ENCODE measurements around the gene PACSIN1.

The PACSIN1 gene

DNA sequence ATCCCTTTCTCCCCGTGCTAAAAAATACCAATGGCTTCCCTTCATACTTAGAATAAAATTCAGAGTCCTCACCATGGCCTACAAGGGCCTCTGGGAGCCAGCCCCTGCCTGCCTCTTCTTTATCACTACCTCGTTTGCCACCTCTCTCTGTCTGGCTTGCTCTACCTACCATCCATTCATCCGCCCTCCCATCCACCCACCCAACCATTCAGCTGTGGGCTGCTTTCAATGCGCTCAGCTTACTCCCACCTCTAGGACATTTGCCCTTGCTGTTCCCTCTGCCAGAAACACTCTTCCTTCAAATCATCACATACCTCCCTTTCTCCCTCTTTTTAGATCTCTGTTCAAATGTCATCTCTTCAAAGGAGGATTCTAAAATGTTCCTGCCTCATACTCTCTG is 44.4 kb downstream of the PACSIN1 start:
- TF ChIP-seq, protein P1, sequence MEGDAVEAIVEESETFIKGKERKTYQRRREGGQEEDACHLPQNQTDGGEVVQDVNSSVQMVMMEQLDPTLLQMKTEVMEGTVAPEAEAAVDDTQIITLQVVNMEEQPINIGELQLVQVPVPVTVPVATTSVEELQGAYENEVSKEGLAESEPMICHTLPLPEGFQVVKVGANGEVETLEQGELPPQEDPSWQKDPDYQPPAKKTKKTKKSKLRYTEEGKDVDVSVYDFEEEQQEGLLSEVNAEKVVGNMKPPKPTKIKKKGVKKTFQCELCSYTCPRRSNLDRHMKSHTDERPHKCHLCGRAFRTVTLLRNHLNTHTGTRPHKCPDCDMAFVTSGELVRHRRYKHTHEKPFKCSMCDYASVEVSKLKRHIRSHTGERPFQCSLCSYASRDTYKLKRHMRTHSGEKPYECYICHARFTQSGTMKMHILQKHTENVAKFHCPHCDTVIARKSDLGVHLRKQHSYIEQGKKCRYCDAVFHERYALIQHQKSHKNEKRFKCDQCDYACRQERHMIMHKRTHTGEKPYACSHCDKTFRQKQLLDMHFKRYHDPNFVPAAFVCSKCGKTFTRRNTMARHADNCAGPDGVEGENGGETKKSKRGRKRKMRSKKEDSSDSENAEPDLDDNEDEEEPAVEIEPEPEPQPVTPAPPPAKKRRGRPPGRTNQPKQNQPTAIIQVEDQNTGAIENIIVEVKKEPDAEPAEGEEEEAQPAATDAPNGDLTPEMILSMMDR (IDR thresholded peaks at IDR 0.05; ENCODE audit: low read depth, low read length): no peak
- no peak overlapping the region for H3K4me3 ChIP-seq (ENCODE audit: low read depth, low read length)

DNA sequence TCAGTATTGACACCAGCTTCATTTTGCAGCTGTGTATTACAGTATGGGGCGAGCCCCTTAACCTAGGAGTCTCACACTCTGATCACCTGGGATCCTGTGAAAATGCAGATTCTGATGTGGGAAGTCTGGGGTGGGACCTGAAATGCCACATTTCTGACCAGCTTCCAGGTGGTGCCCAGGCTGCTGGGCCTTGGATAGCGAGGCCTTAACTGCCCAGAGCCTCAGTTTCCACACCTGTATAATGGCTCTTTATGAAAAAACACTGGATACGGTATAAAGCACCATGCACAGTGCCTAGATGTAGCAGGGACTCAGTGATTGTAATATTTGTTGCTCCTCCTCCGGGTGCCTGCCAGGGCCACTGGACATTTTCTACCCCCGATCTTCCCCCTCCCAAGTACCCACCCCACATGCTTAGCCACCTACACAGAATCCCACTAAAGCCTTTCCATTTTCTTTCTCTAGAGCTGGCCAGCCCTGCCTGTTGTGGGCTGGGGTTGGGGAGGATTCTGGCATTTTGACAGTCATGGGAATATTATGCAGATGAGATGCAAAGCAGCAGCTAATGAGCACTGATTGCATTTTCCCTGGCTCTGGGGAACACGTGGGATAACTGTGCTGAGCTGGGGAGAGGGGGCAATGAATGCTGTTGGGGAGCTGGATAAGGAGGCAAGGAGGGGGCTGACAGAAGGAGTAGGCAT is 45.5 kb downstream of the PACSIN1 start:
- no peak overlapping the region for H3K4me3 ChIP-seq (ENCODE audit: low read depth, low read length)
- TF ChIP-seq, protein P1 (IDR thresholded peaks at IDR 0.05; ENCODE audit: low read depth, low read length): no peak

DNA sequence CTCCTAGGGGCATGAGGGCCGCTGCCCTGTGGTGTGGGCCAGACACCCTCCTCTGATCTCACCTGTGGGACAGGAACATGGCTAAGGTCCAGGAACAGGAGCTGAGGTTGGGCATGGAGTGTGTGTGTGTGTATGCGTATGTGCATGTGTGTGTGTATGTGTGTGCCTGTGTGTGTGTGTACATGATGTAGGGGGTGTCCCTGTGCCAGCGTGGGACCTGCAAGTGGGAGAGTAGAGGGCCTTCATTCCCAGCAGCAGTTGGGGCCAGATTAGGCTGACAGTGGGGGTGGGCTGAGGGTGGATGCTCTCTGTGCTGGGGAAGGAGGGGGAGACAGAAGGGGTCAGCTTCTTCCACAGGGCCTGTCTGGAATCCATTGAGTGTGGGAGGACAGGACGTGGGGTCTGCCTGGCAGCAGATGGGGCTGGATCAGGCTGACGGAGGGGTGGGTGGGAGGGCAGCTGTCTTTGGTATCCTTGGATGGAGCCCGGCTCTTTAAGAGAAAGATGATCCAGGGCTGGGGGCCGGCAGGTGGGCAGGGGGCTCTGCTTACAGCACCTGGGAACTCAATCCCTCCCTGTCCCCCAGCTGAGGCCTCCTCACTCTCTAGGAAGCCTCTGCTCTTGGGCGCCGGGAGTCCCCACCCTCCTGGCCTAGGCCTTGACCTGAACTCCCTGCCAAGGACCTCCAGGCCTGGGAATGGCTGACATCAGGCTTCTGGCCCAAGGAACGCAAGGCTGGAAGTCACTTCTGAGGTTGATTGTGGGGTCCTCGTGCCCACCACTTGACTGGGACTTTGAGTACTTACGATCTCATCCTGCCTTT is 46.2 kb downstream of the PACSIN1 start:
- no peak overlapping the region for H3K4me3 ChIP-seq (ENCODE audit: low read depth, low read length)
- TF ChIP-seq, protein P1 (IDR thresholded peaks at IDR 0.05; ENCODE audit: low read depth, low read length): no peak

DNA sequence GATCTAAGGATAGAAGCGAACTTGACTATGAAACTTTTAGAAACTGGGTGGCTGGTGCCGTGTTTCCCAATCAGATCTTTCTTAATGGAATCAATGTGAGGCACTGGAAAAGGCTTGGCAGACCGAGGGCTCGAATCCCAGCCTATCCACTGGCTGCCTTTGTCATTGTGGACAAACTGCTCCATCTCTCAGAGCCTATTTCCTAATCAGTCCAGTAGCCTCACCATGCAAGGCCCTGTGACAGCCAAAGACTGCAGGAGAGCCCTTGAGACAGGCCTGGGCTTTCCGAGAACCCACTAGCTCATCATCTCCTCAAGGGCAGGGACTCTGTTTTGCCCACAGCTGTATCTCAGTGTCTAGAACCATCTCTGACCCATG is 46.9 kb downstream of the PACSIN1 start:
- H3K4me3 ChIP-seq (ENCODE audit: low read depth, low read length): no peak overlapping the region
- TF ChIP-seq, protein P1 (IDR thresholded peaks at IDR 0.05; ENCODE audit: low read depth, low read length): no peak

DNA sequence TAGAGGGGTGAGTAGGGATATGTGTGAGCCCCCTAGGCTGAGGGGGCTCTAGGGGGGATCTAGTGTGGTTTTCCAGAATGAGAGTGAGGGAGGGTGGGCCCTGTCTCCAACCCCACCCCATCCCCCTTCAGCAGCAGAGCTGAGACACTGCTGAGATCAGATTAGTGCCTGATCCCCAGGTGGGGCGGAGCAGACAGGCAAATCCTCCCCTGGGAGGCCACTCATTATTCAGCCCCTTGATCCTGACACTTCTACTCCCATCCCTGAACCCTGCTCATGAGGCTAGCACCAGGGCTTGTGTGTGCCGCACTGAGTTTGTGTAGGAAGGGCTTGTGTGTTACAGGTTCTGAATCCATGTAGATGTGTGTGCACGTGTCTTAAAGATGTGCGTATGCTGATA is 47.8 kb downstream of the PACSIN1 start:
- H3K4me3 ChIP-seq (ENCODE audit: low read depth, low read length): no peak overlapping the region
- TF ChIP-seq, protein P1 (IDR thresholded peaks at IDR 0.05; ENCODE audit: low read depth, low read length): no peak

DNA sequence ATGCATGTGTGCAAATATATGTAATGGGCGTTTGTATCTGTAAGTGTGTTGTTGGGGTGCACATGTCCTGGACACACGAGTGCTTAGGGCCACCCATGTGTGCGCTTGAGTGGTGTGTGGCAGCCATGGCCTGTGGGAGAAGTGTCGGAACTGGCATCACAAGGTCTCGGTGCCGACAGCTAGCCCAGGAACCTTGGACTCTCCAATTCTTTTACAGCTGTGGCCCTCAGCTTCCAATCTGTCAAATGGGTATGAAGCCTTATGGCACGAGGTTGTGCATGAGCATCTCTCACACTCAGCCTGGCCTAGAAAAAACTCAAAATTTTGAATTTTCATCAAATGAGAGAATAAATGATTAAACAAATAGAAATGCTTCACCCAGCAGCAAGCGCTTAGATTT is 48.2 kb downstream of the PACSIN1 start:
- no peak overlapping the region for H3K4me3 ChIP-seq (ENCODE audit: low read depth, low read length)
- TF ChIP-seq, protein P1 (IDR thresholded peaks at IDR 0.05; ENCODE audit: low read depth, low read length): no peak
